Measurements from ENCODE around the gene TAF6. TPM values are rescaled to one million over a fixed set of nuclear protein-coding genes. Genes with fewer than 3 reads are reported as not detected.
A peak's percentile ranks its signal among the peaks of the same experiment; 100 is the strongest.

TAF6 gene
- total and polyA plus RNA-seq, 2 donors (not counting 1 experiment from before 2014, with no cell fraction given): 16.2 to 41.5 TPM

- Histone ChIP-seq H3K9ac (ENCODE audit: insufficient read depth, low read length) (peak overlapping the region; percentile 63), H3K27ac (ENCODE audit: insufficient read depth, low read length) (peak overlapping the region; percentile 89), H2AFZ (ENCODE audit: low read length) (peak overlapping the region; percentile 97), H3K27me3 (ENCODE audit: control insufficient read depth, insufficient read depth, low read length) (no peaks in the 10 kb centered on the region), H3K36me3 (ENCODE audit: control insufficient read depth, insufficient read depth, low read length) (peaks cover 5% of the 10 kb centered on the region), H3K4me1 (ENCODE audit: control insufficient read depth, extremely low read depth, insufficient read depth, low read length) (peaks cover 3% of the 10 kb centered on the region), H3K4me2 (ENCODE audit: extremely low read depth, insufficient read depth, low read length) (peak overlapping the region; percentile 88), H3K9me3 (ENCODE audit: control insufficient read depth, insufficient read depth, low read depth, low read length) (no peaks in the 10 kb centered on the region), H3K79me2 (ENCODE audit: control insufficient read depth, insufficient read depth, low read length) (peaks cover 16% of the 10 kb centered on the region), H3K4me3 (replicated peaks in 1 of 4; ENCODE audit: control extremely low read depth in 1 of 4, insufficient read depth in 1 of 4, low read depth in 3 of 4, low read length in 4 of 4) (peak overlapping the region; percentile 79 to 98 (median 94)), H4K20me1 (ENCODE audit: control insufficient read depth, extremely low read depth, insufficient read depth, low read length) (no peaks in the 10 kb centered on the region)
- DNase-seq (ENCODE audit: low read depth in 2 of 2): no peak
- TF ChIP-seq EZH2 (IDR thresholded peaks at IDR 0.05; ENCODE audit: low read length, missing control alignments) (no peak), CTCF (conservative IDR thresholded peaks at IDR 0.05 in 1 of 2, IDR thresholded peaks at IDR 0.05 in 1 of 2; ENCODE audit: low read depth in 1 of 2, low read length in 2 of 2) (no peak)
Measured at GRCh38 chr7:100118388-100119071, 628 bp downstream of the TAF6 start.

- H3K9ac ChIP-seq (ENCODE audit: insufficient read depth, low read length): no peak overlapping the region
- no peak for DNase-seq (ENCODE audit: low read depth in 2 of 2)
- H3K79me2 ChIP-seq (ENCODE audit: control insufficient read depth, insufficient read depth, low read length): peaks cover 9% of the 10 kb centered on the region
- TF ChIP-seq CTCF (conservative IDR thresholded peaks at IDR 0.05 in 1 of 2, IDR thresholded peaks at IDR 0.05 in 1 of 2; ENCODE audit: low read depth in 1 of 2, low read length in 2 of 2) (no peak), EZH2 (IDR thresholded peaks at IDR 0.05; ENCODE audit: low read length, missing control alignments) (no peak)
- no peaks in the 10 kb centered on the region for H4K20me1 ChIP-seq (ENCODE audit: control insufficient read depth, extremely low read depth, insufficient read depth, low read length)
- no peak overlapping the region for H3K4me3 ChIP-seq (replicated peaks in 1 of 4; ENCODE audit: control extremely low read depth in 1 of 4, insufficient read depth in 1 of 4, low read depth in 3 of 4, low read length in 4 of 4)
- no peaks in the 10 kb centered on the region for H3K4me1 ChIP-seq (ENCODE audit: control insufficient read depth, extremely low read depth, insufficient read depth, low read length)
- H3K27ac ChIP-seq (ENCODE audit: insufficient read depth, low read length): no peak overlapping the region
- H2AFZ ChIP-seq (ENCODE audit: low read length): no peak overlapping the region
- H3K4me2 ChIP-seq (ENCODE audit: extremely low read depth, insufficient read depth, low read length): no peak overlapping the region
- H3K36me3 ChIP-seq (ENCODE audit: control insufficient read depth, insufficient read depth, low read length): peaks cover 17% of the 10 kb centered on the region
- H3K27me3 ChIP-seq (ENCODE audit: control insufficient read depth, insufficient read depth, low read length): no peaks in the 10 kb centered on the region
- H3K9me3 ChIP-seq (ENCODE audit: control insufficient read depth, insufficient read depth, low read depth, low read length): no peaks in the 10 kb centered on the region
Measured at GRCh38 chr7:100115026-100115425, 4.1 kb downstream of the TAF6 start.

GRCh38 chr7:100111914-100112313 lies 7.2 kb downstream of the TAF6 start:
- Histone ChIP-seq H3K9ac (ENCODE audit: insufficient read depth, low read length) (no peak overlapping the region), H3K79me2 (ENCODE audit: control insufficient read depth, insufficient read depth, low read length) (no peaks in the 10 kb centered on the region), H3K27ac (ENCODE audit: insufficient read depth, low read length) (no peak overlapping the region), H3K9me3 (ENCODE audit: control insufficient read depth, insufficient read depth, low read depth, low read length) (no peaks in the 10 kb centered on the region), H2AFZ (ENCODE audit: low read length) (no peak overlapping the region), H3K4me3 (replicated peaks in 1 of 4; ENCODE audit: control extremely low read depth in 1 of 4, insufficient read depth in 1 of 4, low read depth in 3 of 4, low read length in 4 of 4) (no peak overlapping the region), H3K4me1 (ENCODE audit: control insufficient read depth, extremely low read depth, insufficient read depth, low read length) (no peaks in the 10 kb centered on the region), H3K36me3 (ENCODE audit: control insufficient read depth, insufficient read depth, low read length) (peaks cover 33% of the 10 kb centered on the region), H3K27me3 (ENCODE audit: control insufficient read depth, insufficient read depth, low read length) (no peaks in the 10 kb centered on the region), H4K20me1 (ENCODE audit: control insufficient read depth, extremely low read depth, insufficient read depth, low read length) (no peaks in the 10 kb centered on the region), H3K4me2 (ENCODE audit: extremely low read depth, insufficient read depth, low read length) (no peak overlapping the region)
- no peak for TF ChIP-seq CTCF (conservative IDR thresholded peaks at IDR 0.05 in 1 of 2, IDR thresholded peaks at IDR 0.05 in 1 of 2; ENCODE audit: low read depth in 1 of 2, low read length in 2 of 2)
- no peak for TF ChIP-seq EZH2 (IDR thresholded peaks at IDR 0.05; ENCODE audit: low read length, missing control alignments)
- DNase-seq (ENCODE audit: low read depth in 2 of 2): no peak
